Heart right ventricle (tissue), 16 donors: ENCODE results near the gene CTR9. TPM values are rescaled to one million over a fixed set of nuclear protein-coding genes. Genes with fewer than 3 reads are reported as not detected.

Source experiments
- ATAC-seq, 8 donors: fragments of 200-7000 bp; cut with Tn5 transposase; one replicate each; pipeline ENCODE4 v1.9.1; 2020; ENCODE audit warnings: mild to moderate bottlenecking in 8 of 8, moderate library complexity in 8 of 8, moderate number of reproducible peaks in 1 of 8
- DNase-seq, 2 donors: peaks; one replicate each; pipeline ENCODE4 v3.0.0-alpha.2; 2020
- H3K27ac ChIP-seq, 10 donors: fragments of 200-600 bp; sonication (generic) in 2 of 10; one replicate each; pipeline versions ENCODE4 v1.5.0 to v1.8.0; 2020 to 2022; ENCODE audit warnings: mild to moderate bottlenecking in 3 of 10
- H3K27me3 ChIP-seq, 7 donors: fragments of 200-600 bp; one replicate each; pipeline ENCODE4 v1.8.0; 2021 to 2022; ENCODE audit warnings: mild to moderate bottlenecking in 2 of 7
- H3K36me3 ChIP-seq, 9 donors: fragments of 200-600 bp; sonication (generic) in 1 of 9; one replicate each; pipeline versions ENCODE4 v1.5.0 to v1.8.0; 2020 to 2022; ENCODE audit warnings: mild to moderate bottlenecking in 2 of 9
- H3K4me1 ChIP-seq, 9 donors: fragments of 200-600 bp; sonication (generic) in 1 of 9; one replicate each; pipeline versions ENCODE4 v1.5.0 to v1.8.0; 2020 to 2022; ENCODE audit warnings: mild to moderate bottlenecking in 4 of 9
- H3K4me3 ChIP-seq, 10 donors: fragments of 200-600 bp; sonication (generic) in 2 of 10; one replicate each; pipeline versions ENCODE4 v1.5.0 to v1.8.0; 2020 to 2022; ENCODE audit warnings: mild to moderate bottlenecking in 7 of 10, moderate library complexity in 2 of 10
- H3K9me3 ChIP-seq, 11 donors: fragments of 200-600 bp in 10 of 11; sonication (generic) in 2 of 11; one replicate each; pipeline versions ENCODE4 v1.5.0 to v1.8.0; 2013 to 2022; ENCODE audit warnings: mild to moderate bottlenecking in 2 of 11, control low read depth in 1 of 11, moderate library complexity in 1 of 11
- WGBS, 2 donors: extraction: QIAGEN DNeasy Blood & Tissue Kit; methylation state at CpG; one replicate each; pipeline ENCODE4 v1.1.7; 2013; ENCODE audit warnings: inconsistent platforms in 1 of 2; 5-methylcytosine and 5-hydroxymethylcytosine counted together
- intact Hi-C, 10 donors: fragments of 100-400 bp; cut with DNase I; formaldehyde crosslinking; loops; one replicate each; pipeline versions ENCODE4 v1.11.1 to v1.14.2; 2022
- polyA plus RNA-seq, 2 donors: library from polyadenylated mRNA; stranded (reverse); fragments of 200-250 nt; gene quantifications; one replicate each; pipeline ENCODE4 v1.2.3, GENCODE V29; 2013
- total RNA-seq, 10 donors: library from RNA; stranded (reverse); fragmentation: NEBNext Ultra II Directional in 3 of 10; extraction: Animal tissue kit (Norgen Biotek cat#: 25700) in 3 of 10; gene quantifications; one replicate each; pipeline versions ENCODE4 v1.2.1 to v1.2.4, GENCODE V29; 2021 to 2023
- TF ChIP-seq, protein P1 (sequence below), 9 donors: fragments of 200-600 bp; sonication (generic) in 2 of 9; IDR thresholded peaks; one replicate each; pipeline versions ENCODE4 v1.5.0 to v1.8.0; 2021 to 2022; ENCODE audit warnings: antibody characterized with exemption in 9 of 9, mild to moderate bottlenecking in 5 of 9, moderate library complexity in 1 of 9
- donor health status: Arrhythmogenic right ventricular cardiomyopathy.
- donor health status: ischemic (EF 13 %, LVEDD 7.1; RV severe dilation, severe dysfunction).
- donor health status: healthy with polysubstance abuse.
- donor health status: DM: no; HTN: yes; CAD: no.
- donor health status: DM: no; HTN: no; CAD: no.
- donor health status: ischemic (EF 25% LVEDD 6.9; RV normal size, moderate dysfunction).
- donor health status: ischemic (EF 25% LVEDD 5.7; RV mildly dilated, moderate dysfunction).
- donor health status: healthy.
- donor health status: DM: yes; HTN: yes; CAD: no.
- donor health status: Ischemic cardiomyopathy.
- donor health status: ischemic (EF 35%, LVEDD 5.7; RV mildly dilated, moderate dysfunction).
- donor health status: nonischemic (EF 11% LVEDD 7.7; RV severe dilation, severe dysfunction).
- donor health status: DM: yes; HTN: yes; CAD: no.
- donor health status: PGD.
- donor health status: ischemic (EF 29% LVEDD 5.4; RV normal size, mild dysfunction).
- donor health status: nonischemic (EF 23%, LVEDD 6.1; RV moderate dilation, normal function).

CTR9 gene
- total and polyA plus RNA-seq, 12 donors = 10.4 to 34.8 (median 23.1) TPM

- TF ChIP-seq, protein P1, sequence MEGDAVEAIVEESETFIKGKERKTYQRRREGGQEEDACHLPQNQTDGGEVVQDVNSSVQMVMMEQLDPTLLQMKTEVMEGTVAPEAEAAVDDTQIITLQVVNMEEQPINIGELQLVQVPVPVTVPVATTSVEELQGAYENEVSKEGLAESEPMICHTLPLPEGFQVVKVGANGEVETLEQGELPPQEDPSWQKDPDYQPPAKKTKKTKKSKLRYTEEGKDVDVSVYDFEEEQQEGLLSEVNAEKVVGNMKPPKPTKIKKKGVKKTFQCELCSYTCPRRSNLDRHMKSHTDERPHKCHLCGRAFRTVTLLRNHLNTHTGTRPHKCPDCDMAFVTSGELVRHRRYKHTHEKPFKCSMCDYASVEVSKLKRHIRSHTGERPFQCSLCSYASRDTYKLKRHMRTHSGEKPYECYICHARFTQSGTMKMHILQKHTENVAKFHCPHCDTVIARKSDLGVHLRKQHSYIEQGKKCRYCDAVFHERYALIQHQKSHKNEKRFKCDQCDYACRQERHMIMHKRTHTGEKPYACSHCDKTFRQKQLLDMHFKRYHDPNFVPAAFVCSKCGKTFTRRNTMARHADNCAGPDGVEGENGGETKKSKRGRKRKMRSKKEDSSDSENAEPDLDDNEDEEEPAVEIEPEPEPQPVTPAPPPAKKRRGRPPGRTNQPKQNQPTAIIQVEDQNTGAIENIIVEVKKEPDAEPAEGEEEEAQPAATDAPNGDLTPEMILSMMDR (IDR thresholded peaks at IDR 0.05) = no peak
- intact Hi-C loops = loop anchor here in 9 of 10 donors (5.0 to 10.0 kb wide), 6 partner anchors 76 to 976 kb away; partner anchors contain the start of gene RNF141 (in 2 of the 9)
- Histone ChIP-seq H3K27ac (no peak overlapping the region), H3K27me3 (peaks cover 0 to 19% (median 0%) of the 10 kb centered on the region in 7 donors), H3K4me1 (peaks cover 0 to 20% (median 4%) of the 10 kb centered on the region in 9 donors), H3K36me3 (no peaks in the 10 kb centered on the region), H3K9me3 (peaks cover 0 to 11% (median 0%) of the 10 kb centered on the region in 11 donors), H3K4me3 (no peak overlapping the region)
- WGBS, 2 donors = 84 to 93% methylated on average over 3 of the region's 3 CpGs
- DNase-seq (no peak), ATAC-seq (no peak)
These were observed 19.9 kb upstream of the CTR9 start for GRCh38 chr11:10731064-10731680.

- H3K4me3 ChIP-seq = peak overlapping the region in 6 of 10 donors; percentile 19 to 37 (median 30)
- DNase-seq (peak; percentile 94 to 96), ATAC-seq (peak; percentile 99 to 100 (median 100))
- intact Hi-C loops = loop anchor here in 9 of 10 donors (1.0 to 10.0 kb wide), 16 partner anchors 81 to 981 kb away; partner anchors contain the start of gene RNF141 (in 2 of the 9)
- WGBS, 2 donors = 12% methylated on average over 21 of the region's 21 CpGs
- H3K9me3 ChIP-seq = peaks cover 0 to 11% (median 0%) of the 10 kb centered on the region in 11 donors
- TF ChIP-seq, protein P1 (IDR thresholded peaks at IDR 0.05) = peak; percentile 98 to 100 (median 99)
- no peaks in the 10 kb centered on the region for H3K36me3 ChIP-seq
- H3K4me1 ChIP-seq = peaks cover 0 to 13% (median 4%) of the 10 kb centered on the region in 9 donors
- no peaks in the 10 kb centered on the region for H3K27me3 ChIP-seq
- peak overlapping the region in 9 of 10 donors; percentile 50 to 76 (median 66) for H3K27ac ChIP-seq
These were observed 15.3 kb upstream of the CTR9 start for GRCh38 chr11:10735481-10736475.

DNA sequence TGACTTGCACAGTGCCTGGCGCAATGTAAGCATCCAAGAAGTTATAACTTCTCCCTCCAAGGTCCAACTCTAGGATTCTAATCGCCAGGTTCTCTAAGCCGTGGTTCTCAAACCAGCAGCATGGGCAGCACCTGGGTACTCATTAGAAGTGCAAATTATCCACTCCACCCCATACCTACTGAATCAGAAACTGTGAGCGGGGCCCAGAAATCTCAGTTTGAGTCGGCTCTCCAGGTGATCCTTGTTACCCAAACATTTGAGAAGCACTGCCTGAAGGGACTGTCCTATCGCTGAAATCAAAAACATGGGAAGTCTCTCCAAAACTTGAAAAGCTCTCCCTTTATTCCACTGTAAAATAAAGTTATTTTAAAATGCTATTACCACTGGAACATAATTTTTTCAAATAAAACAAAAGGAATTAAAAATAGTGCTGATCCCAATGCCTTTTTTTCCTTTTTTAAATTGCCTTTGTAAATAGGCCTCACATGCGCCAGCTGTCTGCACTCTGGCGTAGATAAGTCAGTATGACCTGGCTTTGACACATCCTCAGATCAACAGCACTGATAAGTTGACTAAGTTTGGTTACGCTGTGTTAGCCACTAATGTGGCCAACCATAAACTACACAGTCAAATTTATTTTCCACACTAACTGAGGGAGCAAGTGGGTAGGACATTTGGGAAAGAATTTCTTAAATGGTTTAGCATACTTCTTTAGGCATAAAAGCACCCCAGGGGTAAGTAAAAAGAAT lies 8.4 kb upstream of the CTR9 start:
- WGBS, 2 donors = 80 to 88% methylated on average over 9 of the region's 9 CpGs
- Histone ChIP-seq H3K36me3 (no peaks in the 10 kb centered on the region), H3K4me3 (no peak overlapping the region), H3K9me3 (no peaks in the 10 kb centered on the region), H3K27me3 (no peaks in the 10 kb centered on the region), H3K27ac (no peak overlapping the region), H3K4me1 (peaks cover 0 to 17% (median 0%) of the 10 kb centered on the region in 9 donors)
- TF ChIP-seq, protein P1 (IDR thresholded peaks at IDR 0.05) = no peak
- ATAC-seq (peak in 1 of 8 donors; percentile 49), DNase-seq (no peak)
- intact Hi-C loops = loop anchor here in 1 of 10 donors (5.0 kb wide), 1 partner anchor 530 kb away; no protein-coding TSS in a partner anchor
